Loucy (cell line): ENCODE data around the gene RAPGEF2.

ENCODE experiments used
- CTCF ChIP-seq: fragments of 200-600 bp; sonication (generic); conservative IDR thresholded peaks from 2 replicates; pipeline ENCODE4 v1.5.1; 2014; ENCODE audit warnings: mild to moderate bottlenecking, antibody characterized with exemption, low read length
- EZH2phosphoT487 ChIP-seq: fragments of 200-600 bp; IDR thresholded peaks from 2 replicates; pipeline ENCODE4 v1.6.1; 2018; ENCODE audit warnings: antibody characterized with exemption, mild to moderate bottlenecking, moderate library complexity, borderline replicate concordance

DNA sequence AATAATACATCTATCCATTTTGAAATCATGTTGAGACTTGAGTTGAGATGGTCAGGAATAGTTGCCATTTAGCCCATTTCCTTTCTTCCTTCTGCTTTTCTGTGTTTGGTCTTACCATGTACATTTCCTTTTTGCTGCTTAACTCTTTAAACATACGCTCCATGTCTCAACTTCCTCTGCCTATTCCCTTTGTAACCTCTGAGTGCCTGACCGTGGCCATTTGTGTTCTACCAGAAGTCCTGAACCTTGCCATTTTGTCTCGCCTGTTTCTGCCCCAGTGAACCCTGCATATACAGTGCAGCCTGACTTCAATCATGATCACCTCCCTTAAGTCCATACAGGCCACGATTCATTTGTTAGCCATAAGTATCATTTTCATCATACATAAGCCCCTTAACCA is 169.0 kb downstream of the RAPGEF2 start:
- no peak for TF ChIP-seq CTCF
- no peak for TF ChIP-seq EZH2phosphoT487
